Embryonic facial prominence (tissue), 1 donor: ENCODE data around the gene METAP1.
"Not testable (repeated sequence)": the region's sequence is repeated elsewhere in the genome, so short reads cannot be mapped to it uniquely, and the experiment has no call there.

Experiments used
- DNase-seq: peaks from one replicate; pipeline ENCODE4 v3.0.0-alpha.2; 2016; ENCODE audit errors: extremely low spot score

Gene METAP1

DNA sequence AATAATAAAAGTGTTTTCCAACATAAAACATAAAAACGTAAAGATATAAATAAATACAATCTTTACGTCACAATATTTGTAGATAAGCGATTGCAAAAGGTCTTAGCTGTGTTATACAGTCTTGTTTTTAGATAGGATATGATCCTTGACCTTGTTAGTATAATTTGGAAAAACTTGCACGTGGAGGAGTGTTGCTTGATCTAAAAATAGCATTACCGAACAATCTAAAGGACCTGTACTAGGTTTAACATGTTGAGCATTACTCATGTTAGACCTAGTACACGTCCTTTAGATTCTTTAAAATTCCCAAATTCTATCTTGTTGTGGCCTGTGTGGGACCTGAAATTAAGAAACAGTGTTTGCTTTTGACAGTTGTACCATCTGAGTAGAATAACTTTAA lies 1.6 kb downstream of the METAP1 start:
- no peak for DNase-seq

DNA sequence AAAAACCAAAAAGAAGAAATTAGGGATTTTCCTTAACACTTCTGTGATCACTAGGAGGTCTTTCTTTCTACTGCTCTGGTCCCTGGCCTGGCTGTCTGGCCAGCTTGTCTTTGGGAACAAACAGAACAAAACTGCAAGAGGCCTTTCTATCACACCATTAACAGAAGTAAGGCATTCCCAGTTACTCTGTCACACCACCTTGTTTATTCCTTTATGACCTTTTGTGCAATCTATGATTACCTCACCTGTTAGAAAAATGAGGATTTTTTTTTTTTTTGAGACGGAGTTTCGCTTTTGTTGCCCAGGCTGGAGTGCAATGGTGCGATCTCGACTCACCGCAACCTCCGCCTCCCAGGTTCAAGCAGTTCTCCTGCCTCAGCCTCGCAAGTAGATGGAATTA lies 3.0 kb downstream of the METAP1 start:
- no peak for DNase-seq

DNA sequence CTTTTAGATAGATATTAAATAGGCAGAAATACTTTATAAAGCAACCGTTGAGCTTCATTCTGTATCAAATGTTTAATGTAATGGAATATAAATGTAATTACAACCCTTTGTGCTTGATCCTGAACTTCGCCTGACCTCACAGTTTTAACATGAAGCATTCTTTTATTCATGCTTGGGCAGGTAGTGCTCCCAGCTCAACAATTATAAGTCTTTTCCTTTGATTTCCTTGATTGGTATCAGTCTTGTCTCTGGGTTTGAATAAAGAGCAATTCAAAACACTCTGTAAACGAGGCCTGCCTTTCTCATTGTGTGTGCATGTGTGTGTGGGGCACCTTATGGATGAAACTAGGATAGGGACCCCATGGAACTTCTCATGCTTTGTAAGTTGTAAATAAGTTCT lies 6.8 kb downstream of the METAP1 start:
- no peak for DNase-seq

DNA sequence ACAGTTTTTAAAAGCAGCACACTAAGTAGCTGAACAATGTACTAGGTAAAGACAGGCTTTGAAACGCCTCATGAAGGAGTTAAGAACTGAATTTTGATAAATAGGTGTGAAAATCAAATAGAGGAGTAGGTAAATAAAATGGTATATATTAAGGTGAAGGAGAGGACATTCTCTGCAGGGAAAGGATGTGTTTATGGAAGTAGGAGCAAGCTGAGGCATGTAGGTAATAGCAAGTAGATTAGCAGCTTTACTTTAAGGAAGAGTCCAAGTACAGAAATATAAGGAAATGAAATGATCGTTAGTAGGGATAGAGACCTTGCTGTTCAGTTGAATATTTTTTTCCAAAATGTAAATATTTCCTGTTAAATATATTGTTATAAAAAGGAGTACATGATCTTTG lies 12.5 kb downstream of the METAP1 start:
- no peak for DNase-seq

DNA sequence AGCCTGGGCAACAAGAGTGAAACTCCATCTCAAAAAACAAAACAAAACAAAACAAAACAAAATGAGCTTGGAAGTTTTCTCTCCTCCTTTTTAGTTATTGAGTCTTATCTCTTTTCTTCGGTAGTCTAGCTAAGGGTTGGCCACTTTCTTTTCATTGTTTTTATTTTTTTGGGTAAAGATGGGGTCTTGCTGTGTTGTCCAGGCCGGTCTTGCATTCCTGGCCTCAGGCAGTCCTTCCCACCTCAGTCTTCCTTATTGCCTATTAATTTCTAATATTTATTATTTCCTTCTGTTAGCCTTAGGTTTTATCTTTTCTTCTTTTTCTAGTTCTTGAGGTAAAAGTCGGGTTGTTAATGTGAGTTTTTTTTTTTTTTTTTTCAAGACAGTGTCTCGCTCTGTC lies 16.4 kb downstream of the METAP1 start:
- DNase-seq = no peak

DNA sequence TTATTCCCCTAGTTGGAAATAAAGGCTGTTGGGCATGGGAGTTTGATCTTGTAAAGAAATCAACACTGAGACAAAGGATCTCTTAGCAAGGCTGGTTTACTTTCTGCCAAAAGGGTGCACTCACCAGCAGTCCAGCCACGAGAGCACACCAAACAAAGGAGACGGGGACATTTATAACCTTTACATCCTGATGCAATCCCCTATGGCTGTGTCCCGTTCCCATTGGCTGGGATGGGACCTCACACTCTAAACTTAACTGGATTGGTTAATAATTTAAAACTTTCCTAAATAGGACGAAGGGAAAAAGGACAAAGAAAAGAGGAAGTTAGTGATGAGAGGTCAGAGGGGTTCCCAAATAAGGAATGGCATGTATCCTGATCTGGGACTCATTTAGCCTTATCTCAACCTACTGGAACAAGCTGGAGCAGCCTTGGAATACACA lies 17.9 kb downstream of the METAP1 start:
- no peak for DNase-seq

DNA sequence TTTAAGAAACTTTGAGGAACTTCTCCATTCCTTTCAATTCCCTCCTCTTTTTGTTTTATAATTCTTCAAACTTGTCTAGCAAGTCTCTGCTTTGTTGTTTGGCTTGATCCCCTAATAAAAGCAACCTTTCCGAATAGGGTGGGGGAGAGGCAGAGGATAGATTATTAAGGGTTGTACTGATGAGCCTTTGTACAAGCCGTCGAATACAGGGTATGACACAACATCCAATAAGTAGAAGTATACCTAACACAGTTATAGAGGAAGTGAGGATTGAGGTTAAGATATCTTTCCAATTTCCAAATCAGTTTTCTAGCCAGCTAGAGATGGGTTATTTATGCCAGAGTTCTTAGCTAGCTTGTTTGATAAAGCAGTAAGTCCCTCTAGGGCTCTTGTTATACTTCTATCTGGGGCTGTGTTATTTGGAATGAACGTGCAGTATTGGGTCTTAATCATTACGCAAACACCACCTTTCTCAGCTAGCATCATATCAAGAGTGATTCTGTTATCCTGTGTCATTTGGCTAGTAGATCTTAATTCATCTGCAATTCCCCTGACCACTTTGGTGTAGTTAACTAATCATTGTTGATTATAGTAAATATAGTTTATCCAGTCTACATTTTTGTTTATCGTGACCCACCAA lies 18.5 kb downstream of the METAP1 start:
- no peak for DNase-seq

DNA sequence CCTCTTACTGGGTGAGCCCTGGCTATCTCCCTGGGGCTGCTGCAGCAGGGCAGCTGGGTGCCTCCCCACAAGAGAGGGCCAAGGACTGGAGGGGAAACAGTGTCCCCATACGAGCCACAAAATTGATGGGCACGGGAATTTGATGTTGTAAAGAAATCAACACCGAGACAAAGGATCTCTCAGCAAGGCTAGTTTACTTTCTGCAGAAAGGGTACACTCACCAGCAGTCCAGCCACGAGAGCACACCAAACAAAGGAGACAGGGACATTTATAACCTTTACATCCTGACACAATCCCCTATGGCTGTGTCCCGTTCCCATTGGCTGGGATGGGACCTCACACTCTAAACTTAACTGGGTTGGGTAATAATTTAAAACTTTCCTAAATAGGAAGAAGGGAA lies 25.9 kb downstream of the METAP1 start:
- DNase-seq = no peak

DNA sequence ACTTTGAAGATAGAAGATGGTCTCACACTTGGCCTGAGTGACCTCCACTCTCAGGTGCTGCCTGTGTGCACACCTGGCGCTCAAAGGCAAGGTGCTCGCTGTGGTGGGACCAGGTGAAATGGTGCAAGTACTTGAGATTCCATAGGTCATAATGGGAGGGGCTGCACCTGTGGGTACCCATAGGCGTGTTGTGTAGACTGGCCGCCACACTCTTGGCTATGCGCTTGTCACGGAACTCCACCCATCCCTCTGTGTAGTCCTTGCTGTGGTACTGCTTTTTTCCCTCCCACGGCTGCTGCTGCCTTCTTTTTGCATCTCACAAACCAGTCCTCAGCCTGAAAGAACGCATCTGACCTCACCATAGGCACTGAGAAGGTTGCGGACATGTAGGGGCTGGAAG lies 27.0 kb downstream of the METAP1 start:
- no peak for DNase-seq

DNA sequence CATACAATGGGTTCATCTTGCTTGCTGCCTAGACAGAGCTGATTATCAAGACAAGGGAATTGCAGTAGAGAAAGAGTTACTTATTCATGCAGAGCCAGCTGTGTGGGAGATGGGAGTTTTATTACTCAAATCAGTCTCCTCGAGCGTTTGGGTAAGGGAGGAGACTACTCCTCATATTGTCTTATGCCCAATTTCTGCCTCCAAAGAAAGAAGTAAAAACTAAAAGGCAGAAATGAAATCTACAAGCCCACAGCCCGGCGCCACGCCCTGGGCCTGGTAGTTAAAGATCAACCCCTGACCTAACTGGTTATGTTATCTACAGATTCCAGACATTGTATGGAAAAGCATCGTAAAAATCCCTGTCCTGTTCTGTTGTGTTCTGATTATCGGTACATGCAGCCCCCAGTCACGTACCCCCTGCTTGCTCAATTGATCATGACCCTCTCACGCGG lies 28.3 kb downstream of the METAP1 start:
- not testable (repeated sequence) for DNase-seq

DNA sequence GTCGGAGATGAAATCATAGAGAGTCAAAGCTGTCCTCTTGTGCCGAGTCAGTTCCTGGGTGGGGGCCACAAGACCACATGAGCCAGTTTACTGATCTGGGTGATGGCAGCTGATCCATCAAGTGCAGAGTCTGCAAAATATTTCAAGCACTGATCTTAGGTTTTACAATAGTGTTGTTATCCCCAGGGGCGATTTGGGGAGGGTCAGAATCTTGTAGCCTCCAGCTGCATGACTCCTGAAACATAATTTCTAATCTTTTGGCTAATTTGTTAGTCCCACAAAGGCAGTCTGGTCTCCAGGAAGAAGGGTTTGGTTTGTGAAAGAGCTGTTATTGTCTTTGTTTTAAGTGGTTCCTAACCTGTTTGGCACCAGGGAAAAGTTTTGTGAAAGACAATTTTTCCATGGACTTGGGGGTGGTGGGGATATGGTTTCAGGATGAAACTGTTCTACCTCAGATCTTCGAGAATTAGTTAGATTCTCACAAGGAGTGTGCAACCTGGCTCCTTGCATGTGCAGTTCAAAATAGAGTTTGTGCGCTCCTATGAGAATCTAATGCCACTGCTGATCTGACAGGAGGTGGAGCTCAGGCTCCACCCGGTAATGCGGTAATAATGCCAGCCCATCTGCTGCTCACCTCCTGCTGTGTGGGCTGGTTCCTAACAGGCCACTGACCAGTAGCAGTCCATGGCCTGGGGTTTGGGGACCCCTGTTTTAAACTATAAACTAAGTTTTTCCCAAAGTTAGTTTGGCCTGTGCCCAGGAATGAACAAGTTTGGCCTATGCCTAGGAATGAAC lies 29.2 kb downstream of the METAP1 start:
- DNase-seq = no peak

DNA sequence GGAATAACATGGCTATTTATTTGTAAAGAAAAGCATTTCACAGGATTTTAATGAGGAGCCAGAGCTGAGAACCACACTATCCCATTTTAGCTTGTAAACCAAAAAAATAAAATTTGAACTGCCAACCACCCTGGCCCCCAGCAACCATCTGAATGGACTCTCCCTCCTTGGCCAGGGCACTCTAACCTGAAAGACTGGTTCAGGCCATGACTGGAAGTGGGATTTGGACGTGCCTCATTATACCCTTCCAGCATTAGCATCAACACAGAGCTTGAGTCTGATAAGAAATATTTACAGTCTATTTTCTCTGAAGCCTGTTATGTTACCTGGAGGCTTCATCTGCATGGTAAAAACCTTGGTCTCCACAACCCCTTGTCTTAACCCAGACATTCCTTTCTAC lies 30.0 kb downstream of the METAP1 start:
- DNase-seq = no peak

DNA sequence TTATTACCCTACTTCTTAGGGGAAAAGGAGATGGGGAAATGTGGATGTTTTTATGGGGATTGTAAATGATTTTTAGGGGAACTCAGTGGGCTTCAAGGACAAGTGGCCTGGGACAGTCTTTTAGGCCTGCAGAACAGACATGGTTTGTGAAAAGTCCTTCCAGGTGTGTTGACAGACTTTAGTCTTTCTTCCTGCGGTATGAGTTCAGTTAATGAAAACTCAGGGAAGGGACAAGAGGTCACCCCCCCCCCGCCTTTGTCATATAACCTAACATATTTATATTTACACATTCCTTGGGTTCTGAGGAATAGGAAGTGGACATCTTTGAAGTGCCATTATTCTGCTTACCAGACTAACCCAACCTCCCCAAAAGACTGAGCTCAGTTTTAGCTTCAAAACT lies 31.8 kb downstream of the METAP1 start:
- DNase-seq = no peak

DNA sequence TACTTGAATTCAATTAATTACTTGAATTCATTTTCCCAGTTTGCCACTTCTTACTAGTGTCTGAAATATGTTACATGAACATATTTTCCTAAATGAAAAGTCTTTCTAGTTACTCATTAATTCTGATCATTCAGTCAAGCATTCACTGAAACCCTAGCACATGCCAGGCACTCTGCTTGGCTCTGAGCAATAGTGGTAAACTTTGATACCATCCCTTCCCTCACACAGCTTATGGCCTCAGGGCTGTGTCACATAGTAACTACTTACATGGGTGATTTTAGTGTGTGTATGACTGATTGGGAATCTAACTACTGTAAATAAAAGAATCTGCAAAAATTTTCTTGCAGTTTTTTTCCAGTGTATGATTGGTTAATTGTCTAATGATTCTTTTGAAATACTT lies 32.7 kb downstream of the METAP1 start:
- no peak for DNase-seq

DNA sequence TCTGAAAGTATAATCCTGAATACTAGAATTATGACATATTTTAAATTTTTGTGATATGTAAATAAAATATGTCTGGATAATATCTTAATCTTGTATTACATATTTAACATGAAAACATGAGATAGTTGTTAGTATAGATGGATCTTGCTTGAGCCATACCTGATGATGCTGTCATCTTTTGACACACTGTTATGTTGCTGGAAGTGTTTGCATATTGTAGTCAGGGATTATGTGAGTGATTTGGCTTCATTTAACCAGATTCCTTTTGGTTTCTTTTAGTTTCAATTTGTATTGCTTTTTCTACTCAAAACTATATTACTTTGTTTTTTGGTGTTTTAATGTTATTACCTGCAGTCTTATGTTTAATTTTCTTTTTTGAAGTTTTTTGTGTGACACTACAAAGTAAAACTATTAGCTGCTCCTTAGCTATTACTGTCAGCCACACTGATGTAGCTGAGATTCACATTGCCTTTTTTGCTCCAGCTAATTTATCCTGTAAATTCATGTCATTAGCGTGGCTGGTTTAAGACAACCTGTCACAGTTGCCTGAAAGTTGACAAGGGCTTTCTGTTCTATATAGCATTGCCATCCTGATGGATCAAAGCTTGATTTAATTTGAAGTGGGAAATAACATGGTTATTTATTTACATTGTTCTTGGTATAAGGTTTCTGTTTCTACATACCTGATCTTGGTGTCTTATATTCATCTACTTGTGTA lies 33.7 kb downstream of the METAP1 start:
- no peak for DNase-seq

DNA sequence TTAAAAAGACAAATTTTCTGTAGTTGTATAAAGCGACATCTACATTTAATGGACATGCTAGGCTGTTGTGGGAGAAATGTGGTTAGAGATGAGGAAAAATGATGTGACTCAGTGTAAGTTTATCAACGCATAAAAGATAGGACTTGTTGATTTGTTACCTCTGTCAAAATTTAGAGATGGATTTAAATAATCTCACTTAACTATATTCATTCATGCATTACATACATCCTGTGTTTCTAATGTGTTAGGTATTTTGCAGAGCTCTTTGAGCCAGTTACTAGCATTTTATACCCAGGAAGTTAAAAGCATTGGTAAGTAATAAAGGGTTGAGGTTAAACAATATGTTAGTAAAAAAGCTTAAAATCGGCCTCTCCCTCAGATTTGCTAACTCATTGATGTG lies 34.3 kb downstream of the METAP1 start:
- no peak for DNase-seq

DNA sequence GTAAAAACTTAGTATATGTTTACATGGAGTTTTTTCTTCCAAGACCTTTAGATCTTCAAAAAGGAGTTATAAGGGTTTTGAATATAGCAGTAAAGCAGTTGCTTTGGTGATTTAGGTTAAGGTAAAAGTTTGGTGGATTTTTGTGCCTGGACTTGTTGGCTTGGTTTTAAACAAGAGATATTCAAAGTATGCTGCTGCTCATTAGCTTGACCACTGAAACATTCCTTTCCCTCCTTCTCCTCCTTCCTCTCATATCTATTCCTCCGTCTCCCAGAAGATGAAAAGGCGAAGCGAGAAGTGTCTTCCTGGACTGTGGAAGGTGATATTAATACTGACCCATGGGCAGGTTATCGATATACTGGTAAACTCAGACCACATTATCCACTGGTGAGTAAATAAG lies 38.4 kb downstream of the METAP1 start:
- DNase-seq = no peak

DNA sequence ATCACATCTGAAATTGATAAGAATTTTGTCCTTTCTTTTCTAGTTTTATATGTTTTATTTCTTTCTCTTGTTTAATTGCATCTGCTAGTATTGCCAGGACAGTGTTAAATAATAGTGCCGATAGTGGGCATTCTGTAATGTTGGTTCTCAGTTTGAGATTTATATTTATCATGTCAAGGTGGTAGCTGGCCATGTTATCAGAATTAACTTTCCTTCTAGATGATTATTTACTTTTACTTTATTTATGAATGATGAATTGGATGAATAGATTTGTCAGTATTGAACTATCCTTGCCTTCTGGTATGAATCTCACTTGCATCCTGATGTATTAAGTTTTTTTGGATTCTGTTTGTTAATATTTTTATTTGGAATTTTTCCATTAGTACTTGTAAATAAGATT lies 42.7 kb downstream of the METAP1 start:
- no peak for DNase-seq

DNA sequence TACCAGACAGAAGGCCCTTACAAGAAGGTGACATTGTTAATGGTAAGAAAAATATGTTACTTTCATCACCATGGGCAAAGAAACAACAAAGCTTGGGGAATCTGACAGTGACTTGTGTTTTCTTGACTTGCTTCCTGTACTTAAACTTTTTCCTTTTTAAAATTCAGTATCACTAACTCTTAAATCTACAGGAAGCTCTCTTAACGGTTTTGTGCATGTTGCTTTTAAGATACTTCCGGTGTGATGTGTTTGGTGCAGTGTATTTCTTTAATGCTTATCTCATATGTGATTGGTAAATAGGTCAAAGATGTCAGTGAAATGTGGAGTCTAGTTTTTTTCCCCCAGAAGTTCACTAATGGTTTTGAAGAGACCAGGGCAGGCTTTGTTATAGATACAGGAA lies 47.8 kb downstream of the METAP1 start:
- no peak for DNase-seq

DNA sequence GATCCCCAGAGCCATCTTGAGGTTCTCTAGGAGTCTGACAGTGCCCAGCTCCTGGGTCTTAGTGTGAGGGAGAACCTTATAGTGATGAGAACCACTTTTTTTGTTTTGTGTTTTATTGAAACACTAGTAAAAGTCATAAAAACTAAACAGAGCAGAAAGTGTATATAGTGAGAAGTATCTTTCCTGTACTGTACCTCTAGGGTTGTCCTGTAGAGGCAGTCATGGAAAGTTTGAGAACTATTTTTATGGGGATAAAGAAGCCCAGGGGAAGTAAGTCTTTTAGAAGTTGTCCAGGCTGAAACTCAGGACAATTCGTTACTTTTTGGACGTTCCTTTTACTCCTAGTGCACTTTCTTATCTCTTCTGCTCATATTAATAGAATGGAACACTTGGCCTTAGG lies 52.2 kb downstream of the METAP1 start:
- DNase-seq = no peak

DNA sequence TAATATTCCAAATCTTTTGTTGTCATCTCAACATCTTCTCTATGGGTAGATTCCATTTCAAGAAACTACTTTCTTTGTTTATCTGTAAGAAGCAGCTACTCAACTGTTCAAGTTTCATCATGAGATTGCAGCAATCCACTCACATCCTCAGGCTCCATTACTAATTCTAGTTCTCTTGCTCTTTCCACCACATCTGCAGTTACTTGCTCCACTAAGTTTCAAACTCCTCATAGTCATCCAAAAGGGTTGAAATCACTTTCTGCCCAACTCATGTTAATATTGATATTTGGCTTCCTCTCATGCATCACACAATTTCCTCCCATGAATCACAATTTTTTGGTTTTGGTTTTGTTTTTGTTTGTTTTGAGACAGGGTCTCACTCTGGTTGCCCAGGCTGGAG lies 57.4 kb downstream of the METAP1 start:
- no peak for DNase-seq

DNA sequence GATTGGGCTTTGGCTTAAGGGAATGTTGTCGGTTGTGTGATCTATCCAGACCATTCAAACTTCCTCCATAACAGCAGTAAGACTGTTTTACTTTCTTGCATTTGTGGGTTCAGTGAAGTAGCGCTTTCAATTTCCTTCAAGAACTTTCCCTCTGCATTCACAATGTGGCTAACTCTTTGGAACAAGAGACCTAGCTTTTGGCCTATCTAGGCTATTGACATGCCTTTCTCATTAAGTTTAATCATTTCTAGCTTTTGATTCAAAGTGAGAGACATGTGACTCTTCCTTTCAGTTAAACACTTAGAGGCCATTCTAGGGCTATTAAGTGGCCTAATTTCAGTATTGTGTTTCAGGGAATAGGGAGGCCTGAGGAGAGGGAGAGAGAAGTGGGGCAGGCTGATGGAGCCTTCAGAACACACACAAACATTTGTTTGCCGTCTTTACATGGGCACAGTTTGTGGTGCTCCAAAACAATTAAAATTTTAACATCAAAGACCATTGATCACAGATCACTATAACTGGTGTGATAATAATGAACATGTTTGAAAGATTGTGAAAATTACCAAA lies 59.0 kb downstream of the METAP1 start:
- DNase-seq = no peak

DNA sequence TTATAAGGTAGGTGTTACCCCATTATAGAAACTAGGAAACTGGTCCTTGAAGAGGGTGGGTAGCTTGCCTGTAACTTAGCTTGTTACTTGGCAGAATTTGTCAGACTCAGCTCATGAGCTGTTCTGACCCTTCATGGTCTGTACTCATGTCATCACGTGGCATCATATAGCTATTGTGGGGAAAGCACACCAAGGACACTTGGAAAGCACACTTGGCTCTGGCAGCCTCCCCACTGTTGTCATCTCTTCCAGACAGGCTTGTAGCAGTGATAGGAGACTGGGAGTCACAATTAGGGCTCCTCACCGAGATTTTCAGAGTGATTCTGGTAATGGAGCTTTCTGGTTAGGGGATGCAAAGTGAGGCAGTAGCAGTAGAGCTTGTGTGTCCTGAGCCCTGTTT lies 62.7 kb downstream of the METAP1 start:
- DNase-seq = no peak
